Ureter (tissue), 1 donor: ENCODE data around the gene PRXL2C. TPM values are rescaled to one million over a fixed set of nuclear protein-coding genes. Genes with fewer than 3 reads are reported as not detected.
"Not testable (repeated sequence)": the region's sequence is repeated elsewhere in the genome, so short reads cannot be mapped to it uniquely, and the experiment has no call there.

Experiments used
- DNase-seq: peaks from one replicate; pipeline ENCODE4 v3.0.0-alpha.2; 2020; ENCODE audit warnings: low spot score
- total RNA-seq: library from RNA; stranded (reverse); gene quantifications from one replicate; pipeline ENCODE4 v1.2.4, GENCODE V29; 2023
- donor health status: DM: yes; HTN: yes; CAD: no.

PRXL2C gene
- total RNA-seq, result 14.0 TPM

- DNase-seq, result peak; percentile 86
Observed at GRCh38 chr9:96655198-96655851, at the start of gene PRXL2C. PRXL2C (minus strand) TSS chr9:96655317; CDS start chr9:96655281, 36 bp downstream.

- DNase-seq, result not testable (repeated sequence)
Observed at GRCh38 chr9:96700721-96701375, 45.7 kb upstream of the PRXL2C start.

DNA sequence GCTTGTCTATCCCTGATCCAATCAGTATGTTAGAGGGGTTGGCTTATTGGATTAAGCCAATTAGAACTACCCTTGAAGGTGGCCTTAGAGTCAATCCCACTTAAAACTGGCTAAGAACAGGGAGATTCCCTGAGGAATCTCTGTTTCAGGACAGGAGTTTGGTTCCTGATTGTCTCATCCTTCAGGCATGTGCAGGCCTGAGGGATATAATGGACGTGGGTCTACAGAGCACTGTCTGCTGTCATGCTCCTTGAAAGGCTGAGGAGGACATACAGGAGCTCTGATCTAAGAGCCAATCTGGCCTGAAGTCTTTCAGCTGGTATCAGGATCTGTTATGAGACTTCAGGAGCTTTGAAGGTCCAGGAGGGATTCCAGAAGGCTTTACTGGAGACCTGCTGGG is 36.2 kb upstream of the PRXL2C start:
- DNase-seq, result no peak

DNA sequence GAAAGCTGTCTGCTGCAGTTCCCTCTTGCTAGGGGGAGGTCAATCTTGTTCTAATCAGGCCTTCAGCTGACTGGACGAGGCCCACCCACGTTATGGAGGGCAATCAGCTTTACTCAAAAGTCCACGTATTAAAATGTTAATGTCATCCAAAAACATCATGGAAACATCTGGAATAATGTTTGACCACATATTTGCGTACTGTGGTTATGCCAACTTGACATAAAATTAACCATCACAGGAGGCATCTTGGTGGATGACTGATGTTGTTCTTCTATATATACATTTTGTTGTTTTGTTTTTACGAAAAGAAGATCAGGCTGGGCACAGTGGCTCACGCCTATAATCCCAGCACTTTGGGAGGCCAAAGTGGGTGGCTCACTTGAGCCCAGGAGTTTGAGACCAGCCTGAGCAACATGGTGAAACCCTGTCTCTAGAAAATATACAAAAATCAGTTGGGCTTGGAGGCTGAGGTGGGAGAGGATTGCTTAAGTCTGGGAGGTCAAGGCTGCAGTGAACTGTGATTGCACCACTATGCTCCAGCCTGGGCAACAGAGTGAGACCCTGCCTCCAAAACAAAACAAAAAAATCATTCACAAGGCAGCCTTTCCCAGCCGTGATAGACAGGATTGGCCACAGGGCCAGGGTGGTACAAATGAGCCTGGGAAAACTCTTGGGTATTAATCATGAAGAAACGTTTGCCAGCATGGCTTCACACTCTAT is 33.8 kb upstream of the PRXL2C start:
- no peak for DNase-seq

DNA sequence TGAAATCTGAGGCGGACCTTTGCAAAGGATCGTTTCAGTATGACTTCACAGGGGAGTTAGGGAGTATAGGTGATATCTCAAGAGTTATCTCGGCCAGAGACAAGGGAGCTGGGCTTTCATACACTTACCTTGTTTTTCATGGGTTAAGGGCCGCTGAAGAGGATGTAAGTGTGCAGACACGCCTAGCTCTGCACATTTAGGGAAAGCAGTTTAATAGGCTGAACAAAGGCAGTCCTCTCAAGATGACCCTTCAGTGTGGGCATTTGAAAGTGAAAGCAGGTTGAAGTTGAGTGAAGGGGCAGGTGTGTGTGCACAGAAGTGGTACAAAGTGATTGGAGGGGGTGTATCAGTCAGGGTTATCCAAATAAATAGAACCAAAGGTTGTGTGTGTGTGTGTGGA is 33.1 kb upstream of the PRXL2C start:
- no peak for DNase-seq

GRCh38 chr9:96686638-96687335 is 31.7 kb upstream of the PRXL2C start:
- DNase-seq, result peak; percentile 81

DNA sequence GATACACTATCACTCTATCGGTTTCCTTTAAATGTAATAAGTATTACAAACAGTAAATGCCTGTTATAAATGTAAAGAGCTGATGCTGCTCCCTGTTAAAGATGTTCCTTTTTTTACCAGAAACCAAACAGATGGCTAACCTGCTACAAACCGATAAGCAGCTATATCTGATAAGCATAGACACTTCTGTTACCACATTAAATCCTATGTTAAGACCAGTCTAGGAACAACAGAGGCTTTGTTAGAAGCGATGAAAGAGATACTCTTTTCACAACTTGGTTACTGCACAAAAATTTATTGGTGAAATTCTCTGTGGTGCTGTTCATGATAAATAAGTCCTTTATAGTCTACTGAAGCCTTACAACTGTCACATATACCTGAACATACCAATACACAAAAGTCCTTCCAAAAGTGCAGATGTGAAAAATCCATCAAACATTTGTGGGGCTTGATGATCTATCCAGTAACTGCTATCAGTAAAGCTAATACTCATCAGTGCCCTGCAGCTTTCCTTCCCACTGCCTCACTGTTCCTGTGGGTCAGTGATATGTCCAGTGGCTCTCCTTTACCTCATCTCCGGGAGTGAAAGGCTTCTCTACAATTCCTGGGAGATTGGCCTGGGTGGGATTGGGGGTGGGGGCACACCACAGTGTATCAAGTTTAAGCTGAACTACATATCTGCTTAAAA is 25.8 kb upstream of the PRXL2C start:
- no peak for DNase-seq

DNA sequence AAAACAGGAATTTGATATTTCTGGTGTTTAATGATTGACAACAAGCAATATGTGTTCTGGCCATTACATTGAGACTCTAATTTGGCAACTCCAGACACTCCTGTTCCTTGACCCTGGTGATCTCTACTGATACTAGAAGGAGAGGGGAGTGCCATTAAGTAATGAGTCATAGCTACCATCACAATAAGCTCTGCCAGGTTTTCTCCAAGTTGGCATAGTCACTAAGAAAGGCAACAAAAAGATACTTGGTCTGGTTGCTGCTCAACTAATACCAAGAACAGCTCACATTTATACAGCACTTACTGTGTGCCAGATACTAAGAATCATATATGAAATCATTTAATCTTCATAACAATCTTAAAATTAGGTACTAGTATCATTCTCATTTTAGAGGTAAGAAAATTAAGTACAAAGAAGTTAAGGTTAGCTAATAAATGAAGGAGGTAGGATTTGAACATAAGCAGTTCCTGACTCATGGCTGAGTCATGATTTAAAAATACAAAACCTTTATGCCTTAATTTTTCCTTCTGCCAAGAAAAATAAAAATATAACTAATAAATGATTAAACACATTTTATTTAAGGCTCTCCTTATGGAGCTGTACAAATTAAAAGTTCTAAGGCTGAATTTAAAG is 19.9 kb upstream of the PRXL2C start:
- DNase-seq, result no peak

- not testable (repeated sequence) for DNase-seq
Observed at GRCh38 chr9:96673786-96674185, 18.7 kb upstream of the PRXL2C start.

DNA sequence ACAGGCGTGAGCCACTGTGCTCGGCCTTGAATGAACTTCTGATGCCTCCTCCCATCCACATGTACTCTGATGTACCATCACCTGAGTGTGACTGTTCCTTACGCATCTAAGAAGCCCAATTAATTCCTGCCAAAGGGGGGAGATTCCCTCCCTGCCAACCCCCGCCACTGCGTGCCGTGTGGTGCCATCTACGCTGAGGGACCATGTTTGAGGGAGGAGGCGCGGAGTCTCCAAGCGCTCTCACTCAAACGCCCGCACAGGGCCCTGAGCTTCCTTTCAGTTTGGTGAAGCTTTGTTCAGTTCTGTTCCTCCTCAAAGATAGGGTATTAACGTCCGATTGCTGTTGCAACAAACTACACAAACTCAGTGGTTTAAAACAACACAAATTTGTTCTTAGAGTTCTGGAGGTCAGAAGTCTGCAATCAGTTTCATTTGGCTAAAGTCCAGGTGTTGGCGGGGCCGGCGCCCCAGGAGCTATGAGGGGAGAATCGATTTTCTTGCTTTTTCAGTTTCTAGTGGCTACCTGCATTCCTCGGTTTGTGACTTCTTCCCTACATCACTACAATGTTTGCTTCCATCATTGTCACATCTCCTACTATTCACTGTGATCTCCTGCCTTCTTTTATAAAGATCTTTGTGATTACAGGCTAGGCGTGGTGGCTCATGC is 13.9 kb upstream of the PRXL2C start:
- DNase-seq, result peak; percentile 22

DNA sequence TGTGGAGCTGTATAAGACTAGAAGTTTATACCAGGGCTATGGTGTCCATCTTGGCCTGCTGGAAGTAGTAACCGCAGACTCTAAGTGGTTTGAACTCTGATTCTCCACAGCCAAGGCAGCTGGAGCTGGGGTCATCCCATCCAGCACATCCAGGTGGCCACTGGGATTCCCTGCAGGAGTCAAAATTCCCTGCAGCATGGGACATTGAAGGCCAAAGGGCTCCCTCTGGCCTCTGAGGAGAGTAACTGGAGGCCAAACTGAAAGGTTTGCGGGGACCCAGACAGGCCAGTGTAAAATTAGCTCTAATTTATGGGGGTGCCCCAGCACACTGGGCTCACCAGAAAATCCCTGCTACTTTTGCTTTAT is 12.2 kb upstream of the PRXL2C start:
- peak; percentile 29 for DNase-seq

- DNase-seq, result peak; percentile 43
Observed at GRCh38 chr9:96666653-96667362, 11.7 kb upstream of the PRXL2C start.

GRCh38 chr9:96665789-96666188 is 10.7 kb upstream of the PRXL2C start:
- peak; percentile 27 for DNase-seq

DNA sequence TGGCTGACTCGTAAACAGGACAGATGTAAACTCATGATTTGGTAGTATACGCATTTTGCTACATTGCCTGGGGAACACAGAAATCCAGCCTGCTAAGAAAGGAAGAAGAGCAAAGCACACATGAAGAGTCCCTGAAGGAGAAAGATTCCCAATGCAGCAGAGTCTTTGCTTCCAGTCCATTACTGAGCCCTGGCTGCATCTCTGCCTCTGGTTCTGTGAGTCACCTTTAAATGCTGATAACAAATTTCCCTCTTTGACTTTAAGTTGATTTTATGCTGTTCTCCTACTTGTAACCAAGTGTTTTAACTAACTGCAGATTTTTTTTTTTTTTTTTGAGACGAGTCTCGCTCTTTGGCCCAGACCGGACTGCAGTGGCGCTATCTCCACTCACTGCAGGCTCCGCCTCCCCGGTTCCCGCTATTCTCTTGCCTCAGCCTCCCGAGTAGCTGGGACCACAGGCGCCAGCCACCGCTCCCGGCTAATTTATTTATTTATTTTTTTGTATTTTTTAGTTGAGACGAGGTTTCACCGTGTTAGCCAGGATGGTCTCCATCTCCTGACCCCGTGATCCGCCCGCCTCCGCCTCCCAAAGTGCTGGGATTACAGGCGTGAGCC is 8.5 kb upstream of the PRXL2C start:
- peak; percentile 10 for DNase-seq

DNA sequence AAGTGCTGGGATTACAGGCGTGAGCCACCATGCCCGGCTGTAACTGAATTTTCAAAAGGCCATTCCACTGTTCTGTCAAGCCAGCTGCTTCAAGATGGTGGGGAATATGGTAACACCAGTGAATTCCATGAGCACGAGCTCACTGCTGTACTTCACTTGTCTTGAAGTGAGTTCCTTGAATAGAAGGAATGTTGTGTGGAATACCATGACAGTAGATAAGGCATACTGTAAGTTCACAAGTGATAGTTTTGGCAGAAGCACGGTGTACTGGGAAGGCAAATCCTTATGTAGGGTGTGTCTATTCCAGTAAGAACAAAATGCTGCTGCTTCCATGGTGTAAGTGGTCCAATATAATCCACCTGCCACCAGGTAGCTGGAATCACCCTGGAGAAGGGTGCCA is 6.6 kb upstream of the PRXL2C start:
- DNase-seq, result peak; percentile 15

DNA sequence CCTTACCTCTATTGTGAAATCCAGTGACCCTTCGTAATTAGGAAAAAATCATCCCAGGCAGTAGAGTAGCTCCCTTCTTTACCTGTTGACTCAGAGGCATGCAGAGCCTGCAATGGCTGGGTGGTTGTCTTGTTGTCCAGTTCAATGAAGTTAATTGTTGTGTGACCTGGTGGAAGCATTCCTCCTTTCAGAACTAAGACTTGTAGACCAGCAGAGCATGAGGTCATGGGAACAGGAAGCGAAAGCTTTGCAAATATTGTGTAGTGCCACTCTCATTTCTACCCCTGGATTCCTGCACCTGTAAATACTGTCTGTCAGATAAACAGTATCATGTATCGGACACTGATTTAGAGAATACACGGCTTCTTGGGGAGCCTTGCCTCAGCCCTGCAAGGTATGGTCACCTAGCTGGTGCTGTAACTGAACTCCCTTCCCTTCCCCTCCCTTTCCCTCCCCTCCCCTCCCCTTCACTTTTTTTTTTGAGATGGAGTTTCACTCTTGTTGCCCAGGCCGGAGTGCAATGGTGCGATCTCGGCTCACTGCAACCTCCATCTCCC is 5.7 kb upstream of the PRXL2C start:
- DNase-seq, result no peak

- DNase-seq, result peak; percentile 79
Observed at GRCh38 chr9:96654450-96655197, 493 bp downstream of the PRXL2C start.

DNA sequence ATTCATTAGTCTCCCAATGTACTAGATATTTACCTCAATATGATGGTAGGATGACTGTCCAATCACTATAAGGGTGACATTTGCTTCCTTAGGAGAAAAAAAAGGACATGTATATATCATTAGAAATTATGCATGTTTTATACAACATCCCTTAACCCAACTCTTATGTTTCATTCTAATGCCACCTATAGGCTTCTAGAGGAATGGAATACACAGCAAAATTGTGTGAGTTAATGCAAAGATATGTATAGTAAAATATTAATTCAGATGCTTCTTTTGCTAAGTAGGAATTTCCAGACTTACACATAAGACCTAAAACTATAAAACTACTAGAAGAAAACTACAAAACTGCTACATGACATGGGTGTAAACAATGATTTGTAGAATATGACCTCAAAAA is 3.5 kb downstream of the PRXL2C start:
- DNase-seq, result no peak
